ENCODE measurements around the gene HNRNPA1L2. TPM values are rescaled to one million over a fixed set of nuclear protein-coding genes. Genes with fewer than 3 reads are reported as not detected.

HNRNPA1L2 gene
- polyA plus RNA-seq (2012; ENCODE audit: insufficient read length, low read depth): 6.4 TPM

- TF ChIP-seq FOXP2 (optimal IDR thresholded peaks at IDR 0.05; ENCODE audit: borderline replicate concordance, extremely low read depth, extremely low read length, insufficient read depth) (no peak), TAF1 (IDR thresholded peaks at IDR 0.05; ENCODE audit: borderline replicate concordance, insufficient read depth, low read length) (no peak)
- TF ChIP-seq, protein P1, sequence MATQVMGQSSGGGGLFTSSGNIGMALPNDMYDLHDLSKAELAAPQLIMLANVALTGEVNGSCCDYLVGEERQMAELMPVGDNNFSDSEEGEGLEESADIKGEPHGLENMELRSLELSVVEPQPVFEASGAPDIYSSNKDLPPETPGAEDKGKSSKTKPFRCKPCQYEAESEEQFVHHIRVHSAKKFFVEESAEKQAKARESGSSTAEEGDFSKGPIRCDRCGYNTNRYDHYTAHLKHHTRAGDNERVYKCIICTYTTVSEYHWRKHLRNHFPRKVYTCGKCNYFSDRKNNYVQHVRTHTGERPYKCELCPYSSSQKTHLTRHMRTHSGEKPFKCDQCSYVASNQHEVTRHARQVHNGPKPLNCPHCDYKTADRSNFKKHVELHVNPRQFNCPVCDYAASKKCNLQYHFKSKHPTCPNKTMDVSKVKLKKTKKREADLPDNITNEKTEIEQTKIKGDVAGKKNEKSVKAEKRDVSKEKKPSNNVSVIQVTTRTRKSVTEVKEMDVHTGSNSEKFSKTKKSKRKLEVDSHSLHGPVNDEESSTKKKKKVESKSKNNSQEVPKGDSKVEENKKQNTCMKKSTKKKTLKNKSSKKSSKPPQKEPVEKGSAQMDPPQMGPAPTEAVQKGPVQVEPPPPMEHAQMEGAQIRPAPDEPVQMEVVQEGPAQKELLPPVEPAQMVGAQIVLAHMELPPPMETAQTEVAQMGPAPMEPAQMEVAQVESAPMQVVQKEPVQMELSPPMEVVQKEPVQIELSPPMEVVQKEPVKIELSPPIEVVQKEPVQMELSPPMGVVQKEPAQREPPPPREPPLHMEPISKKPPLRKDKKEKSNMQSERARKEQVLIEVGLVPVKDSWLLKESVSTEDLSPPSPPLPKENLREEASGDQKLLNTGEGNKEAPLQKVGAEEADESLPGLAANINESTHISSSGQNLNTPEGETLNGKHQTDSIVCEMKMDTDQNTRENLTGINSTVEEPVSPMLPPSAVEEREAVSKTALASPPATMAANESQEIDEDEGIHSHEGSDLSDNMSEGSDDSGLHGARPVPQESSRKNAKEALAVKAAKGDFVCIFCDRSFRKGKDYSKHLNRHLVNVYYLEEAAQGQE (IDR thresholded peaks at IDR 0.05; ENCODE audit: insufficient read depth in 1 of 2, low read depth in 2 of 2, low read length in 2 of 2): no peak
These were observed at the start of gene HNRNPA1L2 for GRCh38 chr13:52642131-52642530. Gene HNRNPA1L2 (plus strand): TSS chr13:52642431. CDS start chr13:52642493, 62 bp downstream.

DNA sequence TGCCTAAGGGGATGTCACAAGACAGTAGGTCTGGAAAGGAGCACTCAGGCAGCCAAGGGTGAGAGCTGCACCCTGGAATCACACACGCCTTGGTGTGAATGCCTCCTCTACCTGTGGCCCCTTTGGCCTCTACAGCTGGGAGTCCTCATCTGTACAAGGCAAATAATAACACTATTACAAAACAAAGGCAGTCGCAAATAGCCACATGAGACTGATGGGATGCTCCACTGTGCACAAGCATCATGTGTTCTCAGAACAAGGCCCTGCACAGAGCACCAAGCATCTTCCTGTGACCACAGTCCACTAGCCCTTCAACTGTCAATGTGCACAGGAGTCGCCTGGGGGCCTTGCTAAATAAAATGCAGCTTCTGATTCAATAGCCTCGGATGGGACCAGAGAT, 44.6 kb upstream of the HNRNPA1L2 start:
- TF ChIP-seq POLR2AphosphoS5 (IDR thresholded peaks at IDR 0.05; ENCODE audit: low read depth, low read length) (no peak), TAF1 (IDR thresholded peaks at IDR 0.05; ENCODE audit: borderline replicate concordance, insufficient read depth, low read length) (no peak), SIN3A (IDR thresholded peaks at IDR 0.05; ENCODE audit: borderline replicate concordance, insufficient read depth, low read length) (no peak), FOXP2 (optimal IDR thresholded peaks at IDR 0.05; ENCODE audit: borderline replicate concordance, extremely low read depth, extremely low read length, insufficient read depth) (no peak)
- TF ChIP-seq, protein P1 (IDR thresholded peaks at IDR 0.05; ENCODE audit: insufficient read depth in 1 of 2, low read depth in 2 of 2, low read length in 2 of 2): no peak

- TF ChIP-seq POLR2AphosphoS5 (IDR thresholded peaks at IDR 0.05; ENCODE audit: low read depth, low read length) (no peak), TAF1 (IDR thresholded peaks at IDR 0.05; ENCODE audit: borderline replicate concordance, insufficient read depth, low read length) (peak; percentile 20; the same call in 1 of the 2 replicates)
These were observed 43.0 kb upstream of the HNRNPA1L2 start for GRCh38 chr13:52599037-52599847.

DNA sequence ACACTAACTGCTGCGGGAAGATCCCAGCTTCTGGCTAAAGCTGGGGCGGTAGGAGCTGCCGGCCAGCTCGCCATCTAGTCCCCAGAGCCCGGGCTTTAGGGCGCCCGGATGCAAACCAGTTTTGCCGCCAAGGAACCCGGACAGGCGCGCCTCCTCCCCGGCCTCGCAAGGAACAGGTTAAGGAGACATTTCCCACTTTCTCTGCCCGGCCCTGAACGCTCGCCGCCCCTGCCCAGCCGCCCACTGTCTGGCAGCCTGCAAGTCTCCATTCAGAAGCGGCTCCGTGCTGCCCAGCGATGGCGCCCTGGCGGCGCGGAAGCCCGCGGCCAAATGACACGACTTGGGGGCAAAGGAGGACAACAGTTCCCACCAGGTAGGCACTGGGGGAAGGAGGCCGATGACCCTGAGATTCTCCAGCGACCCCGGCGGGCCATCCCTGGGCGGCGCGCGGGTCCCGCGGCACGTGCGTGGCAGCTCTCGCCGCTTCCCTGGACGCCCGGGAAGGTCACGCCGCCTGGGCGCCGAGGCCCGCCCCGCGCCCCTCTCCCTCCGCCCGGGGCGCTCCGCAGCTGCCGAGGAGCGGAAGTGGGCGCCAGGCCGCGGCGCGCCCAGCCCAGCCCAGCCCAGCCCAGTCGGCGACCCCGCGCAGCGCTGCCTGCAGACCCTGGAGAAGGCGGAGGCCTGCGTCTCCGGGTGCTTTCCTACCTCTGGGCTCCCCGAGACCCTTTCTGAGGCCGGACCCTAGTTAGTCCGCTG, 42.2 kb upstream of the HNRNPA1L2 start:
- TF ChIP-seq, protein P1 (IDR thresholded peaks at IDR 0.05; ENCODE audit: insufficient read depth in 1 of 2, low read depth in 2 of 2, low read length in 2 of 2): no peak
- TF ChIP-seq TAF1 (IDR thresholded peaks at IDR 0.05; ENCODE audit: borderline replicate concordance, insufficient read depth, low read length) (no peak), SIN3A (IDR thresholded peaks at IDR 0.05; ENCODE audit: borderline replicate concordance, insufficient read depth, low read length) (no peak), FOXP2 (optimal IDR thresholded peaks at IDR 0.05; ENCODE audit: borderline replicate concordance, extremely low read depth, extremely low read length, insufficient read depth) (no peak), POLR2AphosphoS5 (IDR thresholded peaks at IDR 0.05; ENCODE audit: low read depth, low read length) (no peak)

GRCh38 chr13:52600666-52601065, 41.6 kb upstream of the HNRNPA1L2 start:
- TF ChIP-seq, protein P1 (IDR thresholded peaks at IDR 0.05; ENCODE audit: insufficient read depth in 1 of 2, low read depth in 2 of 2, low read length in 2 of 2): no peak
- TF ChIP-seq TAF1 (IDR thresholded peaks at IDR 0.05; ENCODE audit: borderline replicate concordance, insufficient read depth, low read length) (no peak), SIN3A (IDR thresholded peaks at IDR 0.05; ENCODE audit: borderline replicate concordance, insufficient read depth, low read length) (no peak), FOXP2 (optimal IDR thresholded peaks at IDR 0.05; ENCODE audit: borderline replicate concordance, extremely low read depth, extremely low read length, insufficient read depth) (no peak), POLR2AphosphoS5 (IDR thresholded peaks at IDR 0.05; ENCODE audit: low read depth, low read length) (no peak)

Data from PFSK-1 (cell line).